ENCODE data around the gene GOLGA6D.

DNA sequence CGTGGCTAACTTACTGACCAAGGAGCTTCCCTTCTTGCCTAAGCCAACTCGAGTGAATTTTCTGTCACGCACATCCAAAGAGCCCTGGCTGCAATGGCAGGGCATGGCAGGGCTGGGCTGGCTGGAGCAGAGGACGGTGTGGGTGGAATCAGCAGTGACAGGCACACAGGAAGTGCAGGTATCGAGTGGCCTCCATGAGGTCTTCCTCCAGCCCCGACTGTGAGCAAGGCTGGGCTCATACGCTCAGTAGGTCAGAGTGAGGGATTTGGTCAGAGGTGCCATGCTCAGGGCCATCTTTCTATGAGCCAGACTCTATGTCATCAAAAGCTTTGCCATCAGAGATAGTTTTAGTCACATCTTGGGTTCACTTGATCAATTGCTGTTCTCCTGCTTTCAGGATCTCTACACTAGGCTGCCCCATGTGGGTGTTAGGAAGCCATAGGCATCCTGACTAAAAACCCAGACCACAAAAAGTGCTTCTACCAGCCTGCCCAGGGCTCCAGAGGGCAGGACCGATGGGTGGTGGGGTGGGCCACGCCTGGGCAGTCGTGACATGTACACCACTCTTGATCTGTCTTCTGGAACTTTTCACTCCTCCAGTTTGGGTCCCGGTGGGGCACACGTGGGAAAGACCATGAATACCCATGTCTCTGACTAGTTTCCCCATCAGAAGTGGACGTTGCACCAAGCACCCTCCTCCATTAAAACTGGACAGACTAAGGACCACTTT is 30.6 kb downstream of the GOLGA6D start:
- TF ChIP-seq EP300 (IDR thresholded peaks at IDR 0.05; ENCODE audit: borderline replicate concordance), result no peak
- TF ChIP-seq TEAD4 (IDR thresholded peaks at IDR 0.05), result no peak
- TF ChIP-seq REST (IDR thresholded peaks at IDR 0.05; ENCODE audit: low read depth), result no peak
- no peak for TF ChIP-seq FOXM1 (IDR thresholded peaks at IDR 0.05; ENCODE audit: borderline replicate concordance, low read depth)
- TF ChIP-seq YY1 (IDR thresholded peaks at IDR 0.05; ENCODE audit: low read depth), result no peak
- TF ChIP-seq RAD21 (IDR thresholded peaks at IDR 0.05; ENCODE audit: low read depth), result no peak
- TF ChIP-seq TAF1 (IDR thresholded peaks at IDR 0.05; ENCODE audit: low read depth), result no peak
- TF ChIP-seq CEBPB (IDR thresholded peaks at IDR 0.05), result no peak
- no peak for TF ChIP-seq MAX (IDR thresholded peaks at IDR 0.05)
- TF ChIP-seq NFIC (IDR thresholded peaks at IDR 0.05), result no peak

All from Ishikawa (cell line).